Hepatocyte (in vitro differentiated cells): ENCODE results near the gene ANKS6.

Experiments
- EZH2phosphoT487 ChIP-seq: fragments of 200-600 bp; sonication (generic); IDR thresholded peaks from one replicate; pipeline ENCODE4 v1.6.1; 2018; ENCODE audit warnings: antibody characterized with exemption, mild to moderate bottlenecking, low read depth, moderate library complexity; ENCODE audit not compliant: unreplicated experiment, severe bottlenecking
- TF ChIP-seq, protein P1 (sequence below): fragments of 200-600 bp; sonication (generic); IDR thresholded peaks from 2 replicates; pipeline ENCODE4 v1.5.1; 2016; ENCODE audit warnings: antibody characterized with exemption, mild to moderate bottlenecking; ENCODE audit not compliant: poor library complexity

DNA sequence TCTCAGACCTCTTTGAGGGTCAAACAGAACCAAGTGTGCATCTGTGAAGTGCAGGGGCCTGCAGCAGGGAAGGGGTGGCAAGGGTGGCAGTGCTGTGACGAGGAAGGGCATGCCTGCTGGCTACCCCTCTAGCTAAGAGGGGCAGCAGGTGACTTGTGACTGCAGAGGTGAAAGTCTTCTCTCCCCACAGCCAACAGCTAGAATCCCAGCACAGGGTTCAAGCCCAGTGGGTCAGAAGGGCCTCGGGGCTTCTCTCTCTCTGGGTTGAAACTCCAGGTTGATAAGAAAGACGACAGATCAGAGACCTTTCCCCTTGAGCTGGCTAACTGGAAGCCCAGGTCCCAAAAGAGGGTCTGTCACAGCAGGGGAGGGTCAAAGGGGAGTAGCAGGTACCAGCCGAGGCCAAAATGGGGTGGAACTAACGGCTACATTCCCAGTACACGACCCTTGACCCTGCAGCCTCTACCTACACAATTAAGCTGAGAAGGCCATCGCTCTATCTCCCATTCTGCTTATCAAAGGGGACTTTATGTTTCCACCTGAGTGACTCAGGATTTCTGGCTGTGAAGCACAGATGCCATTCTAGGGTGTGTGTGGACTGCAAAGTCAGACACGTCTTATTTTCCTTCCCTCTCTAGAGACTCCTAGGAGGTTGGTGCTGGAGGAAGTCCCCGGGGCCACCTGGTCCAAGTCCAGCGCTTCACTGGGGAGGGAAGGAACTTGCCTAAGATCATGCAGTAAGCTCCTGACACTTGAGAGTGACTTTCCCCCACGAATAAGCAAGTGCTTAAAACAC is 14.6 kb downstream of the ANKS6 start:
- no peak for TF ChIP-seq EZH2phosphoT487
- TF ChIP-seq, protein P1, sequence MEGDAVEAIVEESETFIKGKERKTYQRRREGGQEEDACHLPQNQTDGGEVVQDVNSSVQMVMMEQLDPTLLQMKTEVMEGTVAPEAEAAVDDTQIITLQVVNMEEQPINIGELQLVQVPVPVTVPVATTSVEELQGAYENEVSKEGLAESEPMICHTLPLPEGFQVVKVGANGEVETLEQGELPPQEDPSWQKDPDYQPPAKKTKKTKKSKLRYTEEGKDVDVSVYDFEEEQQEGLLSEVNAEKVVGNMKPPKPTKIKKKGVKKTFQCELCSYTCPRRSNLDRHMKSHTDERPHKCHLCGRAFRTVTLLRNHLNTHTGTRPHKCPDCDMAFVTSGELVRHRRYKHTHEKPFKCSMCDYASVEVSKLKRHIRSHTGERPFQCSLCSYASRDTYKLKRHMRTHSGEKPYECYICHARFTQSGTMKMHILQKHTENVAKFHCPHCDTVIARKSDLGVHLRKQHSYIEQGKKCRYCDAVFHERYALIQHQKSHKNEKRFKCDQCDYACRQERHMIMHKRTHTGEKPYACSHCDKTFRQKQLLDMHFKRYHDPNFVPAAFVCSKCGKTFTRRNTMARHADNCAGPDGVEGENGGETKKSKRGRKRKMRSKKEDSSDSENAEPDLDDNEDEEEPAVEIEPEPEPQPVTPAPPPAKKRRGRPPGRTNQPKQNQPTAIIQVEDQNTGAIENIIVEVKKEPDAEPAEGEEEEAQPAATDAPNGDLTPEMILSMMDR, result no peak
